HG03565 (cell line): ENCODE data around the gene PDLIM4.

Source experiments
- ATAC-seq: cut with Tn5 transposase; IDR thresholded peaks from one replicate; pipeline ENCODE4 v1.9.1; 2021; ENCODE audit warnings: mild to moderate bottlenecking, moderate library complexity; ENCODE audit not compliant: unreplicated experiment

PDLIM4 gene

DNA sequence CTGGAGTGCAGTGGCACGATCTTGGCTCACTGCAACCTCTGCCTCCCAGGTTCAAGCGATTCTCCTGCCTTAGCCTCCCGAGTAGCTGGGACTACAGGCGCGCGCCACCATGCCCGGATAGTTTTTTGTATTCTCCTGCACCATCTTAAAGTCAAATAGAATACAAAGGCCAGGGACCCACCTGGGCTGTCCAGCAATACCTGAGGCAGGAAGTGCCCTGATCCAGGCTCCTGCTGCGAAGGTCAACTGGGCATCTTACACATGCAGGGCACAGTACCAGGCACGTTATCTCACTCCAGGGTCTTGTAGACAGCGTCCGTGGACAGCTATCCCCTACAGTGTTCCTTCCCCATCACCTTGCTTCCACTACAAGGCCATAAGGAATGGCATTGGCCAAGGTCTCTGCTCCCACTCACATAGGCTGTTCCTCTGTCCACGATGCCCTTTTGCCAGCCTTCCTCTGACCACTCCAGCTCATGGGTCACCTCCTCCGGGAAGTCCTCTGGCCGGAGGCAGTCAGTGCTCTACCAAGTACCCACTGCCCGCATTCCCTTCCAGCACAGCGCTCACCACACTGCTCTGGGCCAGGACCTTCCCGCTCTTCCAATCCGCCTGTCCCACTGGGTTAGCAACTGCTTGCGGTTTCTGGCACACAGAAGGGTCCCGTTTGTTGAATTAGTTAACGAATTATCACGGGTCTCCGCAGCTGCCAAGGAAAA, 30.8 kb upstream of the PDLIM4 start:
- no peak for ATAC-seq

GRCh38 chr5:132227235-132227484, 30.3 kb upstream of the PDLIM4 start:
- ATAC-seq: no peak

DNA sequence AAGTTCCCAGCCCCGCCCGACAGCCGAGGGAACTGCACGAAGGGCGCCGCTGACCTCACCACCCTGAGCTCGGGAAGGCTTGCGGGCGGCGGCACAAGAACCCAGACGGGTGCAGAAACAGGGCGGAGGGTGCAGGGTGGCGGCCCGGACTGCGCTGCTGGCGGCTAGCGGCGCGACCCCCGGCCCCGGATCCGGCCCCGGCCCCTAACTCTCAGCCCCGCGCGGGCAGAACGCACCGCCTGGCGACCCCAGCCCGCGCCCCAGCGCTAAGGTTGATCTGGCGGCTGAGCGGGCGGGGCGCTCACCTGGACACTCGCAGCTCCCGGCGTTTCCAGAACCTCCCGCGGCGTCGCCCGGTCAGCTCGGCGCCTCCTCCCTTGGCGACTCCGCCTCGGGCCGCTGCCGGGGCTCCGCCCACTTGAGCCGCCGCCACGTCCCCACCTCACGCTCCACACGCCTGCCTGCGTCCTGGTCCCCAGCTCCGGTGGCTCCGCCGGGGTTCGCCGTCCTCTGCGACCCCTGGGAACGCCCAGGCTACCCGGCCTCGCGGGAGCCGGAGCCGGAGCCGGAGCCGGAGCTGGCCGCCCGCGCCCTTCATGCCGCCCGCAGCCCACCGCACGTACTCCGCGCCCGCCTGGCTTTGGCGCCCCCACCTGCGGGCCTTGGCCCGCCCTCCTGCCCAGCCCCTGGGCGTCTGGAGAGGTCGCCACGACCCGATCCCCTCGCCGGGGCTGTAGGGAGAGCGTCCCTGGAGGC, 29.8 kb upstream of the PDLIM4 start, which contains the start of gene P4HA2:
Gene P4HA2, minus strand, starts transcription at position 369 of the 756 bp plus-strand sequence. CDS start 9,227 bp downstream, outside the sequence.
- ATAC-seq: peak; percentile 68

GRCh38 chr5:132228241-132229035, 29.1 kb upstream of the PDLIM4 start:
- no peak for ATAC-seq

DNA sequence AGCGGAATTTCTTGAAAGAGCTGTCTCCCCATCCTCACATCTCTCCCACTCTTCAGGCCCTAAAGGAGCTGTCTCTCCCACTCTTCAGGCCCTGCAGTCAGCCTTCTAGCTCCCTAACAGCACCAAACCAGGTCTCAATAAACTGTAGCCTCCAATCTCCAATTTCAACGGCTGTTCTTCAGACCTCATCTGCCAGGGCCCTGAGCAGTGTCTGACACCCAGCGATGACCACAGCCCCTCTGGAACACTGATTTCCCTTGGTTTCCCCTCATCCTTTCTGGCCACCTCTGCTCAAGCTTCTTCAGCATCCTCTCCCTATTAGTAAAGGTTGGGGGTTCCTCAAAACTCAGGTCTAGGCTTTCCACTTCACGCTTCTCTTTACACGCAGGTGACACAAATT, 28.3 kb upstream of the PDLIM4 start:
- no peak for ATAC-seq

DNA sequence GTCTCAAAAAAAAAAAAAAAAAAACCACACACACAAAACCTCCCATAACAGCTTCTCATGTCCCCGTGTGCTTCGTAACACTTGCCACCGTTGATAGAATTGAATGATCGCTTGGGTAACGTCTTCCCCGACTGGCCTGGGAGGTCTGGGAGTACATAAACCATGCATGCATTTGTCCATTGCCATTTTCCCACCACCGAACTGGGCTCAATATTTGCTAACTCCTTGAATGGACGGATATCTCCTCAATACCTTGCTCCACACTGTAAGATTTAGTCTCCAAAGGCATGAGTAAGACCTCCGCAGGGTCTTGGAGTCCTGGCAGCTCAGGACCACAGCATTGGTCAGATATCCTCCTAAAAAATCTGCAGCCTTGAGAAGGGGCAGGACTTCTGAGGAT, 26.6 kb upstream of the PDLIM4 start:
- ATAC-seq: no peak

DNA sequence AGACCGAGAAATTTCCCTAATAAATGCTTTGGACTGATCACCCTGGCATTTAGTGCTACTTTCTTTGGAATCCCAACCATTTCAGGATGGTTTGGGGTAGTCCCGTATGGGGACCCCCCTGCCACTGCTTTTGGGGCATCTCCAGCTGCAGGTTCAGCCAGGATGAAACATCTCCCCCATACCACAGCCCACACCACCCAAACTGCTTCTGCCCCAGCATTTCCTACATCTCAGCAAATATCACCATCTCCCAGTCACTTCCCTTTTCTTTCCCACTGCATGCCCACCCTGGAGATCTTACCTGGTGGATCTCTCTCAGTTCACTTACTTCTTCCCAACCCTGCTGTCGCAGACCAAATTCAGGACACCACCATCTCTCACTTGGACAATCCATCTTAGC, 25.0 kb upstream of the PDLIM4 start:
- no peak for ATAC-seq

GRCh38 chr5:132233081-132233480, 24.4 kb upstream of the PDLIM4 start:
- no peak for ATAC-seq

- no peak for ATAC-seq
Measured at GRCh38 chr5:132233811-132234683, 23.4 kb upstream of the PDLIM4 start.

DNA sequence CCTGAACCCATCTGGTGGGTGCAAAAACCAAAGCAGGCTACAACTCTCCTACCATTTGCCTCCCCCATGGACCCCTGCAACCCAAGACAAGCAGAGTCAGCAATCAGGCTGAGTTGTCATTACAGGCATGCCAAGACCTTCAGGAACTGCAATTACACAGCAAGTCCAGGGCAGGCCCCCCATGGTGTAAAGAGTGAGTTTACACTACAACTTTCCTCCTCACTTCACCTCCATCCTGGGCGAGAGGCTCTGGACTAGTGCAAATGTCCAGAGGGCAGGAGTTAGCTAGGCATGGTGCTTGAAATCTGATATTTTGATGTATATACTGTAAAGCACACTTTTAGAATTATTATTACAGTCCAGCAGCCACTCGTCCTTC, 22.8 kb upstream of the PDLIM4 start:
- ATAC-seq: no peak

- no peak for ATAC-seq
Measured at GRCh38 chr5:132235340-132235739, 22.2 kb upstream of the PDLIM4 start.

GRCh38 chr5:132237141-132237540, 20.4 kb upstream of the PDLIM4 start:
- no peak for ATAC-seq

DNA sequence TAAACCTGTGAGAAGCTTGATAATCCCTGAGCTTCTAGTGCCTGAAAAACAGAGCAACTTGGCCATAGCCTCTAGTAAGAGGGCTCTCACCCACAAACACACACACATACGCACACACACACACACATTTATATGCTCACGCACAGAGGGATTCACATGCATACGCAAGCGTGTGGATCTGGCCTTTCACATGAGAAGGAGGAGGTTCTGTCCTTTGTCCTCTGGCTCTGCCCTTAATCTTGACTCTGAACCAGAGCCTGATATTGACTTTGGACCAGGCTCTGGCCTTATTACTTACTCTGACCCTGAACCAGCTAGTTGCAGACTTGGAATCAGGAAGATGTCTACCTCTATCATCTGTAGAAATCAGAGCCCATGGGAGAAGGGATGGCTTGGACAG, 19.8 kb upstream of the PDLIM4 start:
- ATAC-seq: no peak

DNA sequence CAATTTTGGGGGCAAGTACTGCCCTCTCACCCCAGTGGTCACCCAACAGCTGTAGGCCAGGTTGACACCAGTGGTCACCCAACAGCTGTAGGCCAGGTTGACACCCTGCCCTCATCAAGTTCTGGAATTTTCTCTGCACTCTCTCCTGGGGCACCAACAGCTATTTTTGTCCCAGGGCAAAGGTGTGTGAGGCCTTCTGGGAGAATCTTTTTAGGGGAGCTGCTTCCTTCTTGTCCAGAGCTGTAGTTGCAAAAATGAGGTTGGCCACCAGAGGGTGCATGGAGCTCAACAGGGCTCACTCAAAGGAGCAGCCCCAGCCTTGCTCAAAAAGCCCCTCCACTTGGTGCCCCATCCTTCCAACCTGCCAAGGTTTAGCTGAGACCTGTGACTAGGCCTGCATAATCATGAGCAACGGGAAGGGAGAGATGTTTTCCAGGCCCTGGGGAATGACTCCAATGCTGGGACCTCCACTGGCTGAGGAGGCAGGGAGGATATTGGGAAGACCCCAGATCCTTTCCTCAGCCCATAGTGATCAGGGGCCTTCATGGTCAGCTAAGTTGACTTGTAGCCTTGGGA, 19.2 kb upstream of the PDLIM4 start:
- ATAC-seq: peak; percentile 46

DNA sequence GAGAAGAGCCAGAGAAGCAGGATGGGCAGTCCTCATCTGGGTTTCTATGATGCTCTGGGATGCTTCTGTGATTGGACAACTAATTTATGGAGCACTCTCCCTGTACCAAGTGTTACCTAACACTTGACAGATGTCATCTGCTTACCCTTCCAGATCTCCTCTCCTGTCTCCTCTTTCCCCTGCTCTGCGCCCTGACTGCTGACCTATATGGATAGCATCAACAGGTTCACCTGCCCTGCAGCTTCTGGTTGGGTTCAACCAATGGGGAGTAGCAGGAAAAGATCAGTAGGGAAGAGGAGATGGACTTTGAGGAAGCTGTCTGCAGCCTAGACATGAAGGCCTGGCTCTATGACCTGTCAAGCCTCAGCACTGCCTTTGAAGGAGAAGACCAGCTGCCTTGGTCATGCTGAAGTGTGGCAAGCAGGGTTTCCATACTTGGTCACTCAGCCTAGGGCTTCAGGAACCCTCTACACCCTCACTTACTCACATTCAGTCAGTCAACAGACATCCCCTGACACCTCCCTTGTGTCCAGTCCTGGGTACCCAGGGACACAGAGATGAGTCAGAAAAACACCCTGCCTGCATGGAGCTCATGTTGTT, 18.5 kb upstream of the PDLIM4 start:
- ATAC-seq: no peak

DNA sequence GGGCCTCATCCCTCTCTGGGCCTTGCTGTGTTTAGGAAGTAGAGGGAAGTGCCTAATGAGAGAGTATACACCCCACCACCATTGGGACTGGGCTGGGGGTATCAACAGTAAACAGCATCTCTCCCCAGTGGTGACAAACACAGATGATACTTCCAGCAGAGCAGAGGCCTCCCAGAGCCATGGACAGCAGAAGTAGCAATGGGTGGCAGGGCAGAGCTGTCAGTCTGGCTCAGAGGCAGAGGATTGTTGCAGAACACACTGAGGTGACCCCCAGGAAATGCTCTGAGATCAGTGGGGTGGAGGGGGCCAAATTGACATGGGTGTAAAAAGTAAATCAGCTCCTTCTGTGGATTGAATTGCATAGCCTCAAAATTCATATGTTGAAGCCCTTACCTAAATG, 17.7 kb upstream of the PDLIM4 start:
- ATAC-seq: no peak

DNA sequence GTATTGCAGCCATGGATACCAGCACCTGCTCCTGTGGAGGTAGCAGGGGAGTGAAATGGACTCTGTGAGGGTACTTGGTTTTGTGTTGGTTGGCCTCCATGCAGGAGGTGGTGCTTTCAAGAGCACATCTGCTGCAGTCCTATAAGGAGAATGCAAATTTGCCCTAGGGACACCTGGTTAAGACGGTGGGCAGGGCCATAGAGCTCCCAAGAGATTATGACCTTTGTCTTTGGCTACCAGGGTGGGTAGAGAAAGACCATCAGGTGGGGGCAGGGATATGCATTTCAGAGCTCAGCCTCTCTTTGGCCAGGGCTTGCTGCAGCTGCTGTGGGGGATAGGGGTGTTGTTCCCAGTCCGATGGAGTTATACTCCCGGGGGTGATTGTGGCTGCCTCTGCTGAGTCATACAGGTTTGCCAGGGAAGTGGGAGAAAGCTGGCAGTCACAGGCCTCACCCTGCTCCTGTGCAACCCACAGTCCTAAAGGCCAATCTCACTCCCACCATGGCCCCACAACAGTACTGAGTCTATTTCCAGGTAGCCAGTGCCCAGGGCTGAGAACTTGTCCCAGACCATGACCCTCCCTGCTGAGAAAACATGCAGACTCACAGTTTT, 14.0 kb upstream of the PDLIM4 start:
- no peak for ATAC-seq

DNA sequence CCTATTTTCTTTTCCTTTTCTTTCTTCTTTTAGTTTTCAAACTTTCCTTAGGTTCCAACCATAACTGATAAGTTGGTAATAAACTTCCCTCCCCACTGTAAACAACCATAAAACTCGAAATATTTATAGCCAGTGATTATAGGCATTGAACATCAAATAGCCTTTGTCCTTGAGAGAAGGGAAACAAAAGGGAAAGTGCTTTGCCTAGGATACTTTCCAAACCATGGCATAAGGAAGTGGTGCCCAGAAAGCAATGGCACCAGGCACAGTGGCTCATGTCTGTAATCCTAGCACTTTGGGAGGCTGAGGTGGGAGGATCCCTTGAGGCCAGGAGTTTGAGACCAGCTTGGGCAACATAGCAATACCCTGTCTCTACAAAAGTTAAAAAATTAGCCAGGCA, 11.9 kb upstream of the PDLIM4 start:
- ATAC-seq: no peak

DNA sequence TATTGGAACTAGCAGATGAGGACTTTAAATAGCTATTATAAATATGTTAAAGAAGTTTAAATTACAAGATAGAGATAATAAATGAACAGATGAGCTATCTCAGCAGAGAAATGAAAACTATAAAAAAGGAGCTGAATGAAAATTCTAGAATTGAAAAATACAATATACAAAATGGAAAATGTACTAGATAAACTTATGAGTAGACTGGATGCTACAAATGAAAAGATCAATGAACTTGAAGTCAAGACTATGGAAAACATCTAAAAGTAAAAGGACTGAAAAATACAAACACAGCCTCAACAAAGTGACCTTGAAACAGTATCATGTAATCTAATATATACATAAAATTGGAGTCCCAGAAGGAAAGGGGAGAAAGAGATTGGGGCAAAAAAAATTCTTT, 10.7 kb upstream of the PDLIM4 start:
- ATAC-seq: no peak

DNA sequence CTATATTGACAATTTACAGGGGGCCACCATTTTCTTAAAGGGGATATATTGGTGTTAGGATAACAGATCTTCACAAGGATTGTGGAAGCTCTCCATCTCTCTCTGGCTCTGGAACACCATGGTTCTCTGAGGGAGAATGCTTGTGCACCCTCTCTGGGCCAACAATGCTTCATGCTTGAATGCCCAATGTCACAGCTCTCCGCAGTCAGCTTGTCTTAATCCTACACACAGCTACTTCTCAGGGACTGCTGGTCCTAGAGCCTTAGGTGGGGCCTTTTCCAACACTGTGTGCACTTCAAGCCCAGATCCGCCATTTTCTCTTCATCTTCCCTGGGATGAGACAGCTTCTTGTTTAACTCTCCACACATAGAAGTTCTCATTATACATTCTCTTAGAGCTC, 6.9 kb upstream of the PDLIM4 start:
- no peak for ATAC-seq
